Astrocyte of the spinal cord (primary cell): ENCODE measurements around the gene CPD.
"Not testable (repeated sequence)": the region's sequence is repeated elsewhere in the genome, so short reads cannot be mapped to it uniquely, and the experiment has no call there.

Experiments
- DNase-seq: peaks from one replicate; pipeline ENCODE4 v3.0.0; 2011; ENCODE audit warnings: low read depth, low spot score
- H3K4me3 ChIP-seq: 2 replicates; pipeline ENCODE4 v1.5.1; 2011; ENCODE audit warnings: low read depth, mild to moderate bottlenecking, low read length, moderate library complexity
- CTCF ChIP-seq: IDR thresholded peaks from 2 replicates; pipeline ENCODE4 v1.5.1; 2012; ENCODE audit warnings: low read depth, mild to moderate bottlenecking, low read length, inconsistent platforms
- in situ Hi-C: cut with HindIII; loops from 2 replicates; pipeline ENCODE4 v1.10.0; 2017; ENCODE audit warnings: low sequenced_read_pairs

The CPD gene

GRCh38 chr17:30345089-30345433 lies 33.7 kb upstream of the CPD start:
- in situ Hi-C loops: no loop called here
- DNase-seq: no peak
- no peak overlapping the region for H3K4me3 ChIP-seq
- no peak for TF ChIP-seq CTCF

GRCh38 chr17:30345527-30346075 lies 33.1 kb upstream of the CPD start:
- no peak for TF ChIP-seq CTCF
- no peak overlapping the region for H3K4me3 ChIP-seq
- in situ Hi-C loops: no loop called here
- no peak for DNase-seq

GRCh38 chr17:30346221-30346795 lies 32.4 kb upstream of the CPD start:
- no peak overlapping the region for H3K4me3 ChIP-seq
- no peak for DNase-seq
- no peak for TF ChIP-seq CTCF
- in situ Hi-C loops: no loop called here

GRCh38 chr17:30347488-30347887 lies 31.2 kb upstream of the CPD start:
- no peak overlapping the region for H3K4me3 ChIP-seq
- DNase-seq: no peak
- no peak for TF ChIP-seq CTCF
- in situ Hi-C loops: no loop called here

- no peak for TF ChIP-seq CTCF
- H3K4me3 ChIP-seq: no peak overlapping the region
- in situ Hi-C loops: no loop called here
- no peak for DNase-seq
These were observed 29.5 kb upstream of the CPD start for GRCh38 chr17:30349252-30349651.

- DNase-seq, H3K4me3 ChIP-seq, in situ Hi-C loops: not testable (repeated sequence)
These were observed 27.5 kb upstream of the CPD start for GRCh38 chr17:30351263-30351662.

- no peak for TF ChIP-seq CTCF
- H3K4me3 ChIP-seq: no peak overlapping the region
- in situ Hi-C loops: no loop called here
- DNase-seq: no peak
These were observed 27.0 kb upstream of the CPD start for GRCh38 chr17:30351735-30352134.
